UCSD-AML1 (cell line): ENCODE data around the gene TIE1.

Experiments used
- DNase-seq: peaks from one replicate; lab custom pipeline; 2025; ENCODE audit not compliant: unreplicated experiment; lab: John Stamatoyannopoulos, UW

Gene TIE1

GRCh38 chr1:43292679-43293078 lies 8.1 kb upstream of the TIE1 start:
- no peak for DNase-seq

- no peak for DNase-seq
Measured at GRCh38 chr1:43293176-43293575, 7.6 kb upstream of the TIE1 start.

DNA sequence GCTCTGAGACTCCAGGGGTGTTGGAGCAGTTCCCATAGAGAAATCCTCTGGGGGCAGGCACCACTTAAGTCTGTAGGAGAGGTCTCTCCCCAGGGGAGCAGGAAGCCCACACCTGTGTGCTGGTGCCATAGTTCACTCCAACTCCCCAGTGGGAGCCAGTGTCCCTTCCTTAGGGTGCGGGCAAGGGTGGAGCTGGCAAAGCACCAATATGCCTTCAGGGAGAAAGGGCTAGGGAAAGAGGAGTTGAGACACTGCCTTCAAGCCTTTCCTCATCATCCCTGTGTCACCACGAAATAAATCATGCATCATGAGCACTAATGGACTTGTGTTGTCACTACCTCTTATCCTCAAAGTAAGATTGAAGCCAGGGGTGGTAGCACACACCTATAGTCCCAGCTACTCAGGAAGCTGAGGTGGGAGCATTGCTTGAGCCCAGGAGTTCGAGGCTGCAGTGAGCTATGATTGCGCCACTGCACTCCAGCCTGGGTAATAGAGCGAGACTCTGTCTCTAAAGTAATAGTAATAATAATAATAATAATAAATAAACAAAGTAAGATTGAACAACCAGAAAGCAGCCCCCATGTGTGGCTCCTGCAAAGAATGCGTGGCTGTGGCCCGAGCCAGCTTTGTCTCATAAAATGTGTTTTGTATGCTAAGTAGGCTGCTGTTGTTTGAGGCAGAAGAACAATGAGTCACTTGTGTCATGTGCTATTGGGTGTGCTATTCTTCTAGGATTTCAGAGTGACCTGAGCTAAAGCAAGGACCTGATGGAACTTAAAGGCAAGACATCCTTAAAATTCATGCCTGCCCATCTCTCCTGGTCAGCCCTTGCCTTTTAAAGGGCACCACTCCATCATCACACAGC lies 6.7 kb upstream of the TIE1 start:
- DNase-seq: no peak

- no peak for DNase-seq
Measured at GRCh38 chr1:43294761-43295160, 6.0 kb upstream of the TIE1 start.

DNA sequence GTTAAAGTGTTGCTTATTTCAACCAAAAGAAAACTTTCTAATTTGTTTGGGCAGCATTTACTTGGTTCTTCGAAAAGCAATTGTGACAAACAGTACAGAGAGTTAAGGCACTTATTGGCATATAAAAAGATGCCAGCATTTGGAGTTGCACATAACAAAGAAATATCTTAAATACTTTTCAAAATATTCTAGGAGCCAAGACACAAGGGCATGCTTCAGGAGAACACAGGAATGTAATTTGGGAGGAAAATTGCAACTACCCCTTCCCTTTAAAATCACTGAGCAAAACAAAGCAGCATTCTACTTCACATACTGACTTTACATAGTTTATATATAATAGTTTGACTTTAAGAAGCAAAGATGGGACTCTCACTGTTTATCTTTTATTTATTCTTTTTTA lies 4.6 kb upstream of the TIE1 start:
- DNase-seq: no peak

DNA sequence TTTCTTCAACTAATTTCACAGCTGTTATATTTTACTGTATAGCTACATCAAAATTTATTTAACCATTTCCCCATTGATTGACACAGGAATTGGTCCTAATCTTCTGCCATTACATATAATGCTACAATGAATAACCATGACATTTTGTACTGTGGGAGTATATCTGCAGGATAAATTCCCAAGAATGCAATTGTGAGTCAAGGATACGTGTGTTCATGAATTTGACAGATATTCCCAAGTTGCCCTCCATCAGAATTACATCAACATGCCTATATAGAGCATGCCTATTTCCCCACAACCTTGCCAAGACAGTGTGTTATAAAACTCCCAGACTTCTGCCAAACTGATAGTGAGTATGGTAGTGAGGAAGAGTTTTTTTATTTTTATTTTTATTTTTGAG lies 2.7 kb upstream of the TIE1 start:
- no peak for DNase-seq

- DNase-seq: no peak
Measured at GRCh38 chr1:43299101-43299500, 1.7 kb upstream of the TIE1 start.

GRCh38 chr1:43302201-43302600 lies 1.4 kb downstream of the TIE1 start:
- DNase-seq: no peak

DNA sequence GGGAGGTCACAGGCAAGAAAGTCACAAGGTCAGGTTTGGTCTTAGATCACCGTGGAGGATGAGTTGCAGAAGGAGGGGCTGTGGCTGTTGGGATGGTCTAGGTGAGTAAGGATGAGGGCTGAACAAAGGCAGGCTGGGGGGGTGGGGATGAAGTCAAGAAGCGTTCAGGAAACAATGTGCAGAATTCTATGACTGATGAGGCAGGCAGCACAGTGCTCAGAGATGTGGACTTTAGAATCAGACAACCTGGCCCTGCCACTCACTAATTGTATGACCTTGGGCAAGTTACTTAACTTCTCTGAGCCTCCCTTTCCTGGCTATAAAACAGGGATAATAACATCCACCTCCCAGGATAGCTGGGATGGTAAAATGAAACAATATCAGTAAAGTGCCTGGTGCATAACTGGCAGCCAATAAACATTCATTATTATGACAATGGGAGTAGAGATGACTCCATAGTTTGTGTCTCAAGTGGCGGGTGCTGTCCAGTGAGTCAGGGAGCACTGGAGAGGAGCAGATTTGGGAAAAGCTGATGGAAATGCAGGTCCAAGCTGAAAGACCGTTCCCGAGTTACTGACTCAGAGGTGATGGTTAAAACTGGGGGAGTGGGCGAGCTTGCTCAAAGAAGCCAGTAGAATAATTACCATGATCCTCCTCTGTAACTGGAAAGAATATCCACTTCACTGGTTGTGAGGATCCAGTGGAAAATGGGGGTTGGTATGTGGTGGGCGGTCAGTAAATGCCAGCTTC lies 2.1 kb downstream of the TIE1 start:
- DNase-seq: no peak

DNA sequence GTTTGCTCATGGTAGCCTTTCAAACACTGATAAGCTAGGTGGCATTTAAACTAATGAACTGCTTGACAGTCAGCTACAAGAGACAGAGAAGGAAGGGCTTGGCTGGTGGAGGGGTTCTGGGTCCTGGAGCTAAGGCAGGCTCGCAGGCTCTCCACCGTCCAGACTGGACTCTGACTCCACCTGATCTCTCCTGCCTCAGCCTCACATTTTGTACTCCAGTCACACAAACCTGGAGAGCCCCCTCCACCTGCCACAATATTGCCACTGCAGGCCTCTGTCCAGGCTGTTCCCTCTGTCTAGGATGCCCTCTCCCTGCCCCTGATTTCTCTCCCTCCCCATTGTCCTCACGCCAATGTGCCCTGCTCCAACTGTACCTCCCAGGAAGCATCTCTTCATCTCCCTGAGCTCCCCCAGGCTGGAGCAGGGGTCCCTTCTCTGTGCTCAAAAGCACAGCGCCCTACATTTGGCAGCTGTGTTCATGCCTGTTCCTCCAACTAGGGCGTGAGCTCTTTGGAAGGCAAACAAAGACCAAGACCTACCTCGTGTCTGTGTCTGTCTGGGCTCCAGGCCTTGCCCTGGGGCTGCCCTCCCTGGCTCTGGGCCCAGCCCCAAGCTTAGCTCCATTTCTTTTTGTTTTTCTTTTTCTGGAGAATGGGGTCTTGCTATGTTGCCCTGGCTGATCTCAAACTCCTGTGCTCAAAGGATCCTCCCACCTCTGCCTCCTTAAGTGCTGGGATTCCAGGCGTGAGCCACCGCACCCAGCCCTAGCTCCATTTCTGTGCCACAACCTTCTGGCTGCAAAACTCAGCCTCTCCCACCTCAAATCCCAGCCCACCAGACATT lies 2.9 kb downstream of the TIE1 start:
- no peak for DNase-seq

- DNase-seq: peak; percentile 30
Measured at GRCh38 chr1:43304314-43304681, 3.5 kb downstream of the TIE1 start.

DNA sequence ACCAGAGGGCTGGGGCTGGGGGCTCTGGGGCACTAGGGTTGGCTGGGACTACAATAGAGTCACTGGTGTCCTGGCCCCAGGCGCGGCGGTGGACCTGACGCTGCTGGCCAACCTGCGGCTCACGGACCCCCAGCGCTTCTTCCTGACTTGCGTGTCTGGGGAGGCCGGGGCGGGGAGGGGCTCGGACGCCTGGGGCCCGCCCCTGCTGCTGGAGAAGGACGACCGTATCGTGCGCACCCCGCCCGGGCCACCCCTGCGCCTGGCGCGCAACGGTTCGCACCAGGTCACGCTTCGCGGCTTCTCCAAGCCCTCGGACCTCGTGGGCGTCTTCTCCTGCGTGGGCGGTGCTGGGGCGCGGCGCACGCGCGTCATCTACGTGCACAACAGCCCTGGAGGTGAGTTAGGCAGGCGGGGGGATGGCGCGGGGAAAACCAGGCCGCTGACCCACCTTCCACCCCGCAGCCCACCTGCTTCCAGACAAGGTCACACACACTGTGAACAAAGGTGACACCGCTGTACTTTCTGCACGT lies 4.1 kb downstream of the TIE1 start:
- DNase-seq: no peak

DNA sequence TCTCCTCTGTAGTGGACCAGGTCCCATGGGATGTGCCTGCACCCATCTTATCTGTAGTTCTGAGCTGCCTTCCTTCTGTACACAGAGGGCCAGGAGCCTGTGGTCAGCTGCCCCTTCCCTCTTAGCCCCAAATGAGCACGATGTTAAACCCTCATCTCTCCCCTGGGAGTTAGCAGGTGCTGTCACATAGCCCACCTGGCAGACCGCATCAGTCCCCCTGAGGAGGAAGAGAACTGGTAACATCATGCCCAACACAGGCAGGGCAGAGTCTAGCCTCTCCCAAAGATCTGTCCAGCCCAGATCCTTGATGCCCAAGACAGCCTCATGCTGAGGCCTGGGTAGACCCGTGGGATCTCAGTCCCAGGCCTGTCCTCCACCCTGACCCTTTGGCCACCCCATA lies 4.7 kb downstream of the TIE1 start:
- DNase-seq: no peak

DNA sequence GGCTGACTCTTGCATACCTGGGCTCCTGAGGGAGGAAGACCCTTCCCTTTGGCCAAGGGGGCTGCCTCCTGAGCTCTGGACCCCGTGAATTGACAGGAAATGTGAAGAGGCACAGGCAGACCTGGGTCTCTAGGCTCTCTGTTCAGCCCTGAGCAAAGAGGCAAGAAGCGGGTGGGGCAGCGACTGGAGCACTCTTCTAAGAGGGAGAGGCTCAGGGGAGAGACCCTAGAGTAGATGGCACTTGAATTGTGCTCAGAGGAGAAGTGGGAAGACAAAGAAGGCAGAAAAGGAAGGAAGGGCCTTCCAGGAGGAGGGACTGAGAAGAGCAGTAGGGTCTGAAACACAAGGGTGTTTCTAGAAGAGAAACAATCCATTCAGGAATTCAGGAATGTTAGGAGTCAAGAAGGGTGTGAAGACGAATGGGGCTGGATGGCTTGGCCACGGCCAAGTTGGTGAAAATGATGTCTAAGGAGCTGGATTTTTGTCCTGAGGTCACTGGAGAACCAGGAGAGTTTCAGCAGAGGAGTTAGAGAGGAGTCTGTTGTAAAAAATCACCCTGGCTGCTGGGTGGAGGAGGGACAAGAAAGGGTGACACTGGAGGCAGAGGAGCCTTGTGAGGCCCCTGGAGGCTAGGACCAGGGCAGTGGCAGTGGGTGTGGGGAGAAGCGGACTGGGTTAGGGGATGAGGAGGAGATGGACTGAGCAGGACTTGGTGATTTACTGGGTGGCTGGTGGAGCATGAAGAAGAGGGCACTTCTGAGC lies 5.3 kb downstream of the TIE1 start:
- DNase-seq: no peak

GRCh38 chr1:43306688-43307457 lies 6.1 kb downstream of the TIE1 start:
- DNase-seq: no peak

DNA sequence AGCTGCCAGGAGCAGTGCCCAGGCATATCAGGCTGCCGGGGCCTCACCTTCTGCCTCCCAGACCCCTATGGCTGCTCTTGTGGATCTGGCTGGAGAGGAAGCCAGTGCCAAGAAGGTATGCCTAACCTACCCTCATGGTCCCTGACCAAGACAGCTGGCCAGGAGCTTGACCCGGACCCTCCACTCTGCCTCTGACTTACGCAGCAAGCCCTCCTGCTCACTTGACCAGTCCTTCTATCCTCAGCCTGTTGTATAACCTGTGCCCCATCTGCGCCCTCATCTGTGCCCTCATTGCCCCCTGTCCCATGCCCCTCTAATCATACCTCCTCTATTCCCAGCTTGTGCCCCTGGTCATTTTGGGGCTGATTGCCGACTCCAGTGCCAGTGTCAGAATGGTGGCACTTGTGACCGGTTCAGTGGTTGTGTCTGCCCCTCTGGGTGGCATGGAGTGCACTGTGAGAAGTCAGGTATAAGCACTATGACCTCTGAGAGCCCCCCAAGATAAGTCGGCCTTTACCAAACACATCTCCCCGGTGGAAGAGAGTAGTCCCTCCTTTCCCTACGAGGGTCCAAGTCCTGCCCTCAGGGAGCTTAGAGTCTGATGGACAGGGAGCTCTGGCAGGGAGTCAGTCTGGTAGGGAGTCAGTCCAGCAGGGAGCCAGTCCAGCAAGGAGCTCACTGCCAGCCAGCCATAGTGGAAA lies 6.8 kb downstream of the TIE1 start:
- DNase-seq: no peak

GRCh38 chr1:43308635-43309404 lies 8.0 kb downstream of the TIE1 start:
- no peak for DNase-seq

- DNase-seq: no peak
Measured at GRCh38 chr1:43309405-43310025, 8.7 kb downstream of the TIE1 start.
